Glutamatergic neuron (in vitro differentiated cells): ENCODE measurements around the gene MRFAP1. TPM values are rescaled to one million over a fixed set of nuclear protein-coding genes. Genes with fewer than 3 reads are reported as not detected.

Source experiments
- DNase-seq: peaks from one replicate; pipeline ENCODE4 v3.0.0; 2022
- H3K27ac Mint-ChIP-seq: one replicate; pipeline ENCODE4 v1.8.0; 2020; ENCODE audit warnings: mild to moderate bottlenecking, mixed read lengths, inconsistent platforms; ENCODE audit not compliant: unreplicated experiment
- H3K27me3 Mint-ChIP-seq: one replicate; pipeline ENCODE4 v1.8.0; 2020; ENCODE audit warnings: mild to moderate bottlenecking, moderate library complexity, mixed read lengths, inconsistent platforms; ENCODE audit not compliant: unreplicated experiment
- H3K36me3 Mint-ChIP-seq: one replicate; pipeline ENCODE4 v1.8.0; 2020; ENCODE audit warnings: mild to moderate bottlenecking, mixed read lengths, inconsistent platforms; ENCODE audit not compliant: unreplicated experiment
- H3K4me1 Mint-ChIP-seq: one replicate; pipeline ENCODE4 v1.8.0; 2020; ENCODE audit warnings: mild to moderate bottlenecking, low read depth, mixed read lengths, inconsistent platforms; ENCODE audit not compliant: unreplicated experiment
- H3K4me3 Mint-ChIP-seq: one replicate; pipeline ENCODE4 v1.8.0; 2020; ENCODE audit warnings: mild to moderate bottlenecking, mixed read lengths, inconsistent platforms; ENCODE audit not compliant: unreplicated experiment
- H3K9me3 Mint-ChIP-seq: one replicate; pipeline ENCODE4 v1.8.0; 2020; ENCODE audit warnings: mild to moderate bottlenecking, moderate library complexity, mixed read lengths, inconsistent platforms; ENCODE audit not compliant: unreplicated experiment
- total RNA-seq: library from RNA; stranded (reverse); fragmentation: NEBNext Ultra II Directional; extraction: Animal tissue kit (Norgen Biotek cat#: 25700); gene quantifications from one replicate; pipeline ENCODE4 v1.2.1, GENCODE V29; 2021; ENCODE audit not compliant: unreplicated experiment
- TF ChIP-seq, protein P1 (sequence below): fragments of 200-600 bp; sonication (generic); IDR thresholded peaks from one replicate; pipeline ENCODE4 v1.5.0; 2021; ENCODE audit not compliant: partially characterized antibody, unreplicated experiment

Gene MRFAP1
- total RNA-seq, 1 donor from 2014 or later, result 226 TPM

DNA sequence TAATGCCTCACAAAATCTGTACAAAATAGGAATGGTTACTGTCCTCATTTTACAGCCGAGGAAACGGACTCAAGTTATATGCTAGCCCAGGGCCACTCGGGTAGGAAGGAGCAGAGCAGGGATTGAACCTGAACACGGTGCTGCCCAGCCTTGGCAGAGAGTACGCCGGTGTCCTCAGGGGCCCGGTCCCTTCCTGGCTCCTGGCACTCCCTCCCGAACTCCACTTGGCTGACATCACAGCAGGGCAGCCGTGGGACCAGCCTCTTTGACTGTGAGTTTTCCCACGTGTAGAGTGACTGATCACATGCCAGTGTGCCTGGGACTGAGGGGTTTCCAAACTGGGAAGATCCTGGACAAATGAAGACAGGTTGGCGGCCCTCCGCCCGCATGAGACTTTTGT is 41.8 kb upstream of the MRFAP1 start:
- peaks cover 6% of the 10 kb centered on the region for H3K4me1 Mint-ChIP-seq
- no peaks in the 10 kb centered on the region for H3K9me3 Mint-ChIP-seq

GRCh38 chr4:6601661-6602250 is 38.7 kb upstream of the MRFAP1 start:
- DNase-seq, result no peak
- Mint-ChIP-seq H3K27ac (no peak overlapping the region), H3K4me3 (no peak overlapping the region), H3K4me1 (no peaks in the 10 kb centered on the region), H3K36me3 (peaks cover 15% of the 10 kb centered on the region), H3K27me3 (peaks cover 2% of the 10 kb centered on the region), H3K9me3 (peaks cover 5% of the 10 kb centered on the region)
- TF ChIP-seq, protein P1, sequence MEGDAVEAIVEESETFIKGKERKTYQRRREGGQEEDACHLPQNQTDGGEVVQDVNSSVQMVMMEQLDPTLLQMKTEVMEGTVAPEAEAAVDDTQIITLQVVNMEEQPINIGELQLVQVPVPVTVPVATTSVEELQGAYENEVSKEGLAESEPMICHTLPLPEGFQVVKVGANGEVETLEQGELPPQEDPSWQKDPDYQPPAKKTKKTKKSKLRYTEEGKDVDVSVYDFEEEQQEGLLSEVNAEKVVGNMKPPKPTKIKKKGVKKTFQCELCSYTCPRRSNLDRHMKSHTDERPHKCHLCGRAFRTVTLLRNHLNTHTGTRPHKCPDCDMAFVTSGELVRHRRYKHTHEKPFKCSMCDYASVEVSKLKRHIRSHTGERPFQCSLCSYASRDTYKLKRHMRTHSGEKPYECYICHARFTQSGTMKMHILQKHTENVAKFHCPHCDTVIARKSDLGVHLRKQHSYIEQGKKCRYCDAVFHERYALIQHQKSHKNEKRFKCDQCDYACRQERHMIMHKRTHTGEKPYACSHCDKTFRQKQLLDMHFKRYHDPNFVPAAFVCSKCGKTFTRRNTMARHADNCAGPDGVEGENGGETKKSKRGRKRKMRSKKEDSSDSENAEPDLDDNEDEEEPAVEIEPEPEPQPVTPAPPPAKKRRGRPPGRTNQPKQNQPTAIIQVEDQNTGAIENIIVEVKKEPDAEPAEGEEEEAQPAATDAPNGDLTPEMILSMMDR, result no peak

More for the DNA sequence above, 41.8 kb upstream of the MRFAP1 start:
- no peaks in the 10 kb centered on the region for H3K36me3 Mint-ChIP-seq
- DNase-seq, result no peak
- no peak overlapping the region for H3K4me3 Mint-ChIP-seq
- no peaks in the 10 kb centered on the region for H3K27me3 Mint-ChIP-seq
- TF ChIP-seq, protein P1, result no peak
- no peak overlapping the region for H3K27ac Mint-ChIP-seq

- Mint-ChIP-seq H3K9me3 (peaks cover 5% of the 10 kb centered on the region), H3K27me3 (peaks cover 2% of the 10 kb centered on the region), H3K27ac (no peak overlapping the region), H3K4me3 (no peak overlapping the region), H3K4me1 (no peaks in the 10 kb centered on the region), H3K36me3 (peaks cover 20% of the 10 kb centered on the region)
- no peak for DNase-seq
- TF ChIP-seq, protein P1, result no peak
Measured at GRCh38 chr4:6602289-6602688, 38.2 kb upstream of the MRFAP1 start.

GRCh38 chr4:6603128-6603527 is 37.4 kb upstream of the MRFAP1 start:
- Mint-ChIP-seq H3K4me3 (no peak overlapping the region), H3K27me3 (peaks cover 4% of the 10 kb centered on the region), H3K27ac (no peak overlapping the region), H3K9me3 (peaks cover 5% of the 10 kb centered on the region), H3K36me3 (peaks cover 26% of the 10 kb centered on the region), H3K4me1 (no peaks in the 10 kb centered on the region)
- DNase-seq, result no peak
- TF ChIP-seq, protein P1, result no peak

DNA sequence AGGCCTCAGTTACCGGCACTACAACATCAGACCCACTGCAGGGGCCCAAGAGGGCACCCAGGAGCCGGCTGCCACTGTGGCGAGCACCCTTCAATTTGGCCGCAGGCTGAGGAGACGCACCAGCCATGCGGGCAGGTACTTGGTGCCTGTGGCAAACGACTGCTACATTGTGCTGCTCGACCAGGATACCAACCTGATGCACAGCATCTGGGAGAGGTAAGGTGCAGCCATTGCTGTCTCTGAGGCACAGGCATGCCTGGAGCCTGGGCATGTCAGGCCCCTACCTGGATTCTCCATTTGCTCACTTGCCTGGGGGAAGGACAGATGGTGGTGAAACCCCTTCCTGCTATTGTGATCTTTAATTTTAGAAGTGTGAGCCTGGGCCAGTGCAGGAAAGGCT is 35.4 kb upstream of the MRFAP1 start:
- Mint-ChIP-seq H3K4me1 (no peaks in the 10 kb centered on the region), H3K9me3 (peaks cover 5% of the 10 kb centered on the region), H3K27me3 (peaks cover 5% of the 10 kb centered on the region), H3K4me3 (no peak overlapping the region), H3K27ac (no peak overlapping the region), H3K36me3 (peaks cover 26% of the 10 kb centered on the region)
- TF ChIP-seq, protein P1, result no peak
- no peak for DNase-seq
